Mesendoderm (in vitro differentiated cells): ENCODE results near the gene SIX2.
A peak's percentile ranks its signal among the peaks of the same experiment; 100 is the strongest.

Source experiments
- DNase-seq: peaks from one replicate; pipeline ENCODE4 v3.0.0; 2013
- H2AK5ac ChIP-seq: 2 replicates; pipeline ENCODE4 v1.6.1; 2013; ENCODE audit warnings: low read length, inconsistent platforms
- H2BK120ac ChIP-seq: 2 replicates; pipeline ENCODE4 v1.6.1; 2013; ENCODE audit warnings: low read depth, mild to moderate bottlenecking, low read length, moderate library complexity, mixed read lengths
- H2BK15ac ChIP-seq: replicated peaks from 2 replicates; pipeline ENCODE4 v1.6.1; 2013; ENCODE audit warnings: low read depth, mild to moderate bottlenecking, moderate library complexity
- H2BK5ac ChIP-seq: 2 replicates; pipeline ENCODE4 v1.6.1; 2013; ENCODE audit warnings: low read length, inconsistent platforms
- H3K18ac ChIP-seq: 2 replicates; pipeline ENCODE4 v1.6.1; 2013; ENCODE audit warnings: mild to moderate bottlenecking, low read length, mixed read lengths
- H3K23ac ChIP-seq: one replicate; pipeline ENCODE4 v1.6.1; 2013; ENCODE audit warnings: low read length
- H3K27ac ChIP-seq: 2 replicates; pipeline ENCODE4 v1.5.1; 2013; ENCODE audit warnings: low read depth, mild to moderate bottlenecking, inconsistent platforms, low read length, moderate library complexity
- H3K27me3 ChIP-seq: 2 replicates; pipeline ENCODE4 v1.6.1; 2013; ENCODE audit warnings: low read length, control low read depth, mild to moderate bottlenecking, inconsistent platforms; ENCODE audit not compliant: insufficient read depth, poor library complexity
- H3K36me3 ChIP-seq: 2 replicates; pipeline ENCODE4 v1.6.1; 2013; ENCODE audit warnings: low read length, inconsistent platforms; ENCODE audit not compliant: control insufficient read depth, insufficient read depth
- H3K4ac ChIP-seq: one replicate; pipeline ENCODE4 v1.6.1; 2013; ENCODE audit warnings: low read depth, mild to moderate bottlenecking, low read length, moderate library complexity
- H3K4me1 ChIP-seq: 2 replicates; pipeline ENCODE4 v1.6.1; 2013; ENCODE audit warnings: low read depth, low read length, inconsistent platforms; ENCODE audit not compliant: control insufficient read depth
- H3K4me2 ChIP-seq: 2 replicates; pipeline ENCODE4 v1.6.1; 2013; ENCODE audit warnings: low read length
- H3K4me3 ChIP-seq: 2 replicates; pipeline ENCODE4 v1.5.1; 2013; ENCODE audit warnings: mild to moderate bottlenecking, low read length
- H3K56ac ChIP-seq: one replicate; pipeline ENCODE4 v1.6.1; 2013; ENCODE audit warnings: low read length
- H3K79me1 ChIP-seq: 2 replicates; pipeline ENCODE4 v1.6.1; 2013; ENCODE audit warnings: low read length, inconsistent platforms
- H3K79me2 ChIP-seq: 2 replicates; pipeline ENCODE4 v1.6.1; 2013; ENCODE audit warnings: mild to moderate bottlenecking, low read length; ENCODE audit not compliant: control insufficient read depth, insufficient read depth
- H3K9ac ChIP-seq: 2 replicates; pipeline ENCODE4 v1.6.1; 2013; ENCODE audit warnings: low read length, inconsistent platforms
- H4K5ac ChIP-seq: one replicate; pipeline ENCODE4 v1.6.1; 2013; ENCODE audit warnings: low read length
- H4K8ac ChIP-seq: one replicate; pipeline ENCODE4 v1.6.1; 2013; ENCODE audit warnings: low read depth, mild to moderate bottlenecking, control low read depth, low read length, moderate library complexity
- WGBS: extraction: QIAGEN DNeasy Blood & Tissue Kit; methylation state at CpG from one replicate; pipeline ENCODE4 v1.1.7; 2013; ENCODE audit warnings: low lambda C conversion rate, missing lambda C conversion rate; ENCODE audit not compliant: insufficient coverage; ENCODE audit errors: extremely low coverage; 5-methylcytosine and 5-hydroxymethylcytosine counted together

SIX2 gene

DNA sequence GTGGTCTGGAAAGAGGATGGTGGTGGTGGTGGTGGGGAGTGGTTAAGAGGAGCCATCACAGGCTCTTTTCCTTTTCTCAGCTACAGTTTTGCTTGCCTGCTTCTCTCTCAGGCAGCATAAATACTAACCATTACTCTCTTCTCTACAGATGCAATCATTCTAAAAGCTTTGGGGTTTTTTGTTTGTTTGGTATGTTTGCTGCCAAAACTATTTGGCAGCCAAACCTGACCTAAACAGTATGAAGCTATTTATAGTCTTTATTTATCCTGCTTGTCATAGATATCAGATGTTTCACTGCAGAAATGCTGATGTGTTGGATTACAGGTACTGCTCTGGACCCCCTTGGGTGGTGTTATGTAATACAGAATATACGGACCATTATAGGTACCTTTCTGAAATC, 52.4 kb downstream of the SIX2 start:
- Histone ChIP-seq H3K79me1 (no peaks in the 10 kb centered on the region), H3K9ac (no peak overlapping the region), H3K4me3 (no peak overlapping the region), H3K4me1 (peaks cover 1% of the 10 kb centered on the region), H3K18ac (no peak overlapping the region), H4K5ac (no peak overlapping the region), H3K79me2 (no peaks in the 10 kb centered on the region), H2BK120ac (no peak overlapping the region), H3K36me3 (no peaks in the 10 kb centered on the region), H3K27ac (no peak overlapping the region), H3K4ac (no peak overlapping the region), H4K8ac (no peak overlapping the region), H3K27me3 (peaks cover 31% of the 10 kb centered on the region), H2BK15ac (no peak overlapping the region), H3K56ac (no peak overlapping the region), H2BK5ac (no peak overlapping the region), H3K4me2 (no peak overlapping the region), H2AK5ac (no peak overlapping the region), H3K23ac (no peak overlapping the region)
- no CpG with 5 or more reads among the region's 1 CpG for WGBS
- no peak for DNase-seq

DNA sequence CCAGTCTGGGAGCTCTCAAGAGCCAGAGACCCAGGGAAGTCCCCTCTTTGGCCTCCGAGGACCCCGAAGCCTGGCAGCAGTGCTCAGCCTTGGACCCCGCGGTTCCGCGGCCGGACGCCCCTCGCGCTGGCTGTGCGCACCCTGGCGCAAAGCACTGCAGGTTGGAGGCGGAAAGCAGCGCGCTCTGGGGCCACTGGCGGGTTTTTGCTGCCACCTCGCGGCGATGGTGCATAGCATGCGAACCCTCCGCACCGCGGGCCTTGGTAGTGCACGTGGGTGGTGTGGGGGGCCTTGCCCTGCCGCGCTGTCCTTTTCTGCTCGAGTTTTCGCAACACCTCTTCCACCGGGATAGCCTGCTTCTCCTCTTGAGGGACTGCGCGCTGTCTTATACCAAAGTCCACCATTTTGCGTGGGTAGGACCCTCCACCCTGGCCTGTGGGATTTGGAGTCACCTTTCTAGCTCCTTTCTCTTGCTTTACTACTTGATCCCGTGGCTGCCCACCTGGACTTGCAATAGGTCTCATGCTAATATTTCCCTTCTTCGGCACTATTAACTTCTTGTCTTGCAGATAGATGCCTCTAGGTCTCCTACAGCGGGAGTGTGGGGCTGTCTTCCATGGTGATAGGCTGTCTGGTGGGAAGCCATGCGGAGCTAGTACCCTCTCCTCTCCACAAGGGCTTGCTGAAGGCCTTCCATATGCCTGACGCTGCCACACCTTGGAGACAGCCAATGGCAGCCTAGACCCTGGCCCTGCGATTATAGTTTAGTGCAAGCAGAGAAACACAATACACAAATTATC, 53.5 kb downstream of the SIX2 start:
- Histone ChIP-seq H3K27me3 (peaks cover 39% of the 10 kb centered on the region), H3K18ac (no peak overlapping the region), H3K4me1 (peaks cover 1% of the 10 kb centered on the region), H2AK5ac (no peak overlapping the region), H3K56ac (peak overlapping the region; percentile 54), H3K9ac (no peak overlapping the region), H3K4ac (no peak overlapping the region), H3K4me3 (no peak overlapping the region), H3K36me3 (no peaks in the 10 kb centered on the region), H2BK5ac (no peak overlapping the region), H3K4me2 (no peak overlapping the region), H3K23ac (no peak overlapping the region), H3K79me2 (no peaks in the 10 kb centered on the region), H4K8ac (no peak overlapping the region), H2BK15ac (no peak overlapping the region), H4K5ac (no peak overlapping the region), H2BK120ac (no peak overlapping the region), H3K79me1 (no peaks in the 10 kb centered on the region), H3K27ac (no peak overlapping the region)
- peak; percentile 76 for DNase-seq
- no CpG with 5 or more reads among the region's 38 CpGs for WGBS
